Suprapubic skin (tissue), 3 donors: ENCODE data around the gene RPH3AL.

Experiments used
- CTCF ChIP-seq, 2 donors: fragments of 200-600 bp in 1 of 2; fragments of 450-650 bp in 1 of 2; sonication (generic) in 1 of 2; IDR thresholded peaks; one replicate each; pipeline ENCODE4 v1.5.1; 2016 to 2019; ENCODE audit warnings: antibody characterized with exemption in 2 of 2, mild to moderate bottlenecking in 1 of 2, moderate library complexity in 1 of 2
- POLR2A ChIP-seq, 2 donors: fragments of 450-650 bp; IDR thresholded peaks; one replicate each; pipeline ENCODE4 v1.6.1; 2017; ENCODE audit warnings: antibody characterized with exemption in 2 of 2, mild to moderate bottlenecking in 2 of 2, moderate library complexity in 2 of 2

GRCh38 chr17:187130-187529, 165.5 kb downstream of the RPH3AL start:
- TF ChIP-seq CTCF (IDR thresholded peaks at IDR 0.05) (no peak), POLR2A (IDR thresholded peaks at IDR 0.05) (no peak)
